KOPT-K1 (cell line): Measurements from ENCODE around the gene NUP188.
A peak's percentile ranks its signal among the peaks of the same experiment; 100 is the strongest.

ENCODE experiments used
- H3K27ac ChIP-seq: fragments of 200-600 bp; sonication (generic); 2 replicates; pipeline ENCODE4 v1.5.1; 2016; ENCODE audit warnings: antibody characterized with exemption, mild to moderate bottlenecking, low read depth, low read length; ENCODE audit not compliant: poor library complexity, severe bottlenecking
- H3K36me3 ChIP-seq: fragments of 200-600 bp; sonication (generic); 2 replicates; pipeline ENCODE4 v1.5.1; 2017; ENCODE audit warnings: antibody characterized with exemption, mild to moderate bottlenecking, low read length, moderate library complexity; ENCODE audit not compliant: insufficient read depth
- H3K9me3 ChIP-seq: fragments of 200-600 bp; sonication (generic); 2 replicates; pipeline ENCODE4 v1.5.1; 2017; ENCODE audit warnings: antibody characterized with exemption, low read length, mild to moderate bottlenecking; ENCODE audit not compliant: insufficient read depth, poor library complexity, severe bottlenecking

The NUP188 gene, protein sequence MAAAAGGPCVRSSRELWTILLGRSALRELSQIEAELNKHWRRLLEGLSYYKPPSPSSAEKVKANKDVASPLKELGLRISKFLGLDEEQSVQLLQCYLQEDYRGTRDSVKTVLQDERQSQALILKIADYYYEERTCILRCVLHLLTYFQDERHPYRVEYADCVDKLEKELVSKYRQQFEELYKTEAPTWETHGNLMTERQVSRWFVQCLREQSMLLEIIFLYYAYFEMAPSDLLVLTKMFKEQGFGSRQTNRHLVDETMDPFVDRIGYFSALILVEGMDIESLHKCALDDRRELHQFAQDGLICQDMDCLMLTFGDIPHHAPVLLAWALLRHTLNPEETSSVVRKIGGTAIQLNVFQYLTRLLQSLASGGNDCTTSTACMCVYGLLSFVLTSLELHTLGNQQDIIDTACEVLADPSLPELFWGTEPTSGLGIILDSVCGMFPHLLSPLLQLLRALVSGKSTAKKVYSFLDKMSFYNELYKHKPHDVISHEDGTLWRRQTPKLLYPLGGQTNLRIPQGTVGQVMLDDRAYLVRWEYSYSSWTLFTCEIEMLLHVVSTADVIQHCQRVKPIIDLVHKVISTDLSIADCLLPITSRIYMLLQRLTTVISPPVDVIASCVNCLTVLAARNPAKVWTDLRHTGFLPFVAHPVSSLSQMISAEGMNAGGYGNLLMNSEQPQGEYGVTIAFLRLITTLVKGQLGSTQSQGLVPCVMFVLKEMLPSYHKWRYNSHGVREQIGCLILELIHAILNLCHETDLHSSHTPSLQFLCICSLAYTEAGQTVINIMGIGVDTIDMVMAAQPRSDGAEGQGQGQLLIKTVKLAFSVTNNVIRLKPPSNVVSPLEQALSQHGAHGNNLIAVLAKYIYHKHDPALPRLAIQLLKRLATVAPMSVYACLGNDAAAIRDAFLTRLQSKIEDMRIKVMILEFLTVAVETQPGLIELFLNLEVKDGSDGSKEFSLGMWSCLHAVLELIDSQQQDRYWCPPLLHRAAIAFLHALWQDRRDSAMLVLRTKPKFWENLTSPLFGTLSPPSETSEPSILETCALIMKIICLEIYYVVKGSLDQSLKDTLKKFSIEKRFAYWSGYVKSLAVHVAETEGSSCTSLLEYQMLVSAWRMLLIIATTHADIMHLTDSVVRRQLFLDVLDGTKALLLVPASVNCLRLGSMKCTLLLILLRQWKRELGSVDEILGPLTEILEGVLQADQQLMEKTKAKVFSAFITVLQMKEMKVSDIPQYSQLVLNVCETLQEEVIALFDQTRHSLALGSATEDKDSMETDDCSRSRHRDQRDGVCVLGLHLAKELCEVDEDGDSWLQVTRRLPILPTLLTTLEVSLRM (N-terminal part only)

DNA sequence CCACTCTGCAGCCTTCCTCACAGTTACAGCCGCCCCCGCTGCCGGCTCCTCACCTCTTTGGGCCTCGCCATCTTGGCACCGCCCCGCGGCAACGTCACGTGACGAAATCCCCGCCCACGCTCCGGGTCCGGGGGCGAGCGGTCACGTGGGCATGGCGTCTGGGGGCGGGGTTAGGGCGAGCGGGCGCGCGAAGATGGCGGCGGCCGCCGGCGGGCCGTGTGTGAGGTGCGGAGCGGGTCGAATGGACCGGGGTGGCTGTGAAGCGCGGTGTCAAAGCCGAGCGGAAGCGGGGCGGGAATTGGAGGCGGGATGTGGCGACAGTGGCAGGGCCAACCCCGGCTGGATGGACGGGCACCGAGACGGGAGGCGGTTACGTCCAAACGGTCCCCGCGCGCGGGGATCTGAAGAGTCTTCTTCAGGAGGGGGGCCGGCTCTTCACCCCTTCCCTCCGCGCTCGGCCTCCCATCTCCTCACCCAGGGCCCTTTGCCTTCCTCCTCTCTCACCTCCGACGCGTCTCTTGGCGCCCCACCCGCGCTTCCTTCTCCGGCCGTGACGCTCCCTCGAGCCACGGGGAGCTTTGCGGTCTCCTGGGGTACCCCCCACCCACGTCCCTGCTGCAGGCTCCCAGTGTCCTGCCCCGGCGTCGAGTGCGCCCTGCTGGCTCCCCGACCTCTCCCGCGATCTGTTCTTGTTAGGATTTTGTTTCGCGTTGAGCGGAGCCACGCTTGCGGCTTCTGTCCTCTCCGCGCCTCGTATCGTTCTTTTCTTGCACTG is at the start of gene NUP188, which contains the start of gene DOLK:
Gene NUP188 (plus strand): TSS at position 173 of the 775 bp plus-strand sequence. CDS start 21 bp downstream, at position 194.
Gene DOLK (minus strand): TSS at position 77 of the 775 bp plus-strand sequence. CDS start 300 bp downstream, outside the sequence.
- H3K27ac ChIP-seq = peak within 1 kb of the TSS; percentile 86
- H3K9me3 ChIP-seq = no peaks in the 10 kb centered on the region
- H3K36me3 ChIP-seq = peaks cover 28% of the 10 kb centered on the region

GRCh38 chr9:128898382-128898781 is 49.1 kb upstream of the NUP188 start:
- peaks cover 31% of the 10 kb centered on the region for H3K36me3 ChIP-seq
- no peaks in the 10 kb centered on the region for H3K9me3 ChIP-seq
- H3K27ac ChIP-seq = peak overlapping the region; percentile 57

DNA sequence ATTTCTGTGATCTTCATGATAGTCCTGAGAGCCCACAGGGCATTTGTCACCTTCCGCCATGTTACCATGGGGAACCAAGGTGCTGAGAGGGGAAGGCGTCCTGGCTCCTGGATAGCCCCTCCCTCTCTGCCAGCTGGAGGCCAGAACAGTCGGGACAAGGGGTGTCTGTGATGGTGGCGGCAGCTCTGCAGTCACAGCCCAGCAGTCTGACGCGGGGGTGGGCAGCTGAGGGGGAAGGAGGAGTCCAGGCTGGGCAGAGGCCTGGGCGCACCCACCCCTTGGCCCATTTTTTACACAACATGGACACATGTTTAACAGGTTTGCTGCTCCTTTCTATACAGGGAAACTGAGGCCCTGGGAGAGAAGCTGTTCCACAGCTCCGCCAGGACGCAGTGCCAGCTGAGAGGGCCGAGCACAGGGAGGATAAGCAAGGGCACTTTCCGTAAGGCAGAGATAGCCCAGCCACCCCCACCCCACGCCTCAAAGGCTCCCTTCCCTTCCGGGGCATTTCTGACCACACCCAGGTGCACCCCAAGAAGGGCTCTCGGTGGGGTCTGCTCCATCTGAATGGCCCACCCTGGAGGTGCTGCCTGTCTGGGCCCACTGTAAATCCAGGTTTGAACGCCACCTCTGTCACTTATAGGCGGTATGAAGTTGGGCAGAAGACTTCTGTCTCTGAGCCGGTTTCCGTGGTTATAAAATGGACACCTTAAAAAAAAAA is 48.5 kb upstream of the NUP188 start:
- Histone ChIP-seq H3K9me3 (no peaks in the 10 kb centered on the region), H3K36me3 (peaks cover 25% of the 10 kb centered on the region; the same call in 1 of the 2 replicates), H3K27ac (peak overlapping the region; percentile 57)

DNA sequence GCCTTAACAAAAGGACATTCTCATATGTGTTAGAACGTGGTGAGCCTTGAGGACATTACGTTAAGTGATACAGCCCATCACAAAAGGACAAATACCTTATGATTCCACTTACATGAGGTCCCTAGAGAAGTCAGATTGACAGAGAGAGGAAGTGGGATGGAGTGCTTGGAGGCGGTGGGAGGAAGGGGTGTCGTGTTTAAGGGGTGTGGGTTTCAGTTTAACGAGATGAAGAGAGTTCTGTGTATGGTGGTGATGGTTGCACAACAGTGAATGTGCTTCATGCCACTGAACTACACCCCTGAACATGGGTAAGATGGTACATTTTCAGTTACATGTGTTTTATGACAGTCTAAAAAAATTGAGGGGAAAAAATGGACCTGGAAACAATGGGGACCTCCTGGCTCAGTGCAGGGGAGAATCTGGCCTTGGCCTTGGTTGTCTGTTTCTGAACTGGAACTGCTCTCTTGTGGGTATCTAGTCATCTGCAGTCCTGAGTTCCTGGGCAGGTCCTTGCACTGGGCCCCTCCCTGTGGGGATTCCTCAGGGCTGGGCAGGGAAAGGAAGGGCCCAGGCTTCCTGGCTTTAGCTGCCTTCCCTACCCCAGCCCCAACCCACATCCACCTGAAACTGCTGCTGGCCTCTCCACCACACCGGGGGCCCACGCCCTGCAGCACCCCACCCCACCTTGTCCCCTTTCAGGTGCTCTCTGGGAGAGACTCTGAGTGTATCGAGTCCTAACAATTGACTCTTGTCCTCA is 47.8 kb upstream of the NUP188 start:
- Histone ChIP-seq H3K9me3 (no peaks in the 10 kb centered on the region), H3K36me3 (peaks cover 25% of the 10 kb centered on the region; the same call in 1 of the 2 replicates), H3K27ac (peak overlapping the region; percentile 57)

GRCh38 chr9:128901379-128901778 is 46.1 kb upstream of the NUP188 start:
- peak overlapping the region; percentile 84 for H3K27ac ChIP-seq
- peaks cover 15% of the 10 kb centered on the region; the same call in 1 of the 2 replicates for H3K36me3 ChIP-seq
- H3K9me3 ChIP-seq = no peaks in the 10 kb centered on the region

DNA sequence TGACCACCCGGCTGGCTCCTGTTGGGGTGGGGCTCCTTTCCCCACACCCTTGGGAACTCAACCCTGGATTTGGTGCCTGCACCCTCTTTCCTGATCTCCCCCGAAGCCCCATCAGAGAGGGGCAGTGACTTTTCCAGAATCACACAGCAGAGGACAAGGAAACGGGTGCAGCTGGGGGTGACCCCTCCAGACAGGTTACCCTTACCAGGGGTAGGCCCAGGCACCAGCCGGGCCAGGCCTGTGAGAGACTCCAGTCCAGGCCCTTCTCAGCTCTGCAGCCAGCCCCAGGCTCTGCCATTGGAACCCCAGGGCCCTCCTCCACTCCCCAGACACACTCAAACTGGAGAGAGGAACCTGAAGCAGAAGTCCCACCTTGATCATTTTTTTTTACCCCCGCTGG is 45.7 kb upstream of the NUP188 start:
- Histone ChIP-seq H3K36me3 (peaks cover 17% of the 10 kb centered on the region; the same call in 1 of the 2 replicates), H3K9me3 (no peaks in the 10 kb centered on the region), H3K27ac (peak overlapping the region; percentile 84)

DNA sequence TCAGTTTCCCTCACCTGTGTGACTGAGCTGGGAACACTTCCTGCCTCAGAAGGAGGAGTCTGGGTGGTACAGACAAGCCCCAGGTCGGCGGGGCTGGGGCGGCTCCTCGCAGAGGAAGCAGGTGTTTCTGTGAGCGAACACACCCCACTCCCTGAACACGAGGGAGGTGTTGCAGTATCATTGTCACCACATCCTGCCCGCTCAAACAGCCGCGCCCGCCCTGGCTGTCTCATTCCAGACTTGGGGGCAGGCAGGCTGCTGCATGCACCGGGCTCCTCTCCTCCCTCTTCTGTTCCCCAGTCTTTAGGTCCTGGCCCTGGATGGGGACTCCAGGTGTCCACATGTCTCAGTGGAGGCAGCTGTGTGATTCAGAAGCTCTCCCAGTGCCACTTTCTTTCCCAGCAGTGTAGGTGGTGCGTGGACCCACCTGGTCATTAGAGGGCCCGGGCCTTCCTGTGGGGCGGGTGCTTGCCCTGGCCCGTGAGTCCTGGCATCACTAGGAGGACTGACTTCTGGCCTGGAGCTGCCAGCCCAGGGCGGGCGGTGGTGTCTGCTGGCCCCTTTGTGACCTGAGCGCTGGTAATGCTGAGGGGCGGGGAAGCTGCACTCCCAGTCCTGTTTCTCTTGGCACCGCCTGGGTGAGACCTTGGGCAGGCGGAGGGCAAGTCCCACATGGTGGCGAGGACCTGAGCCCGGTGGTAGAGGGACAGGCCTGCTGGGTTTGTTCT is 45.0 kb upstream of the NUP188 start:
- Histone ChIP-seq H3K36me3 (peaks cover 17% of the 10 kb centered on the region; the same call in 1 of the 2 replicates), H3K27ac (peak overlapping the region; percentile 84), H3K9me3 (no peaks in the 10 kb centered on the region)

- Histone ChIP-seq H3K9me3 (no peaks in the 10 kb centered on the region), H3K36me3 (peaks cover 22% of the 10 kb centered on the region), H3K27ac (peak overlapping the region; percentile 84)
Observed at GRCh38 chr9:128903079-128903461, 44.4 kb upstream of the NUP188 start.

- H3K36me3 ChIP-seq = peaks cover 26% of the 10 kb centered on the region
- H3K9me3 ChIP-seq = no peaks in the 10 kb centered on the region
- no peak overlapping the region for H3K27ac ChIP-seq
Observed at GRCh38 chr9:128903871-128904620, 43.5 kb upstream of the NUP188 start.

- no peak overlapping the region for H3K27ac ChIP-seq
- peaks cover 42% of the 10 kb centered on the region for H3K36me3 ChIP-seq
- no peaks in the 10 kb centered on the region for H3K9me3 ChIP-seq
Observed at GRCh38 chr9:128905964-128906363, 41.5 kb upstream of the NUP188 start.

DNA sequence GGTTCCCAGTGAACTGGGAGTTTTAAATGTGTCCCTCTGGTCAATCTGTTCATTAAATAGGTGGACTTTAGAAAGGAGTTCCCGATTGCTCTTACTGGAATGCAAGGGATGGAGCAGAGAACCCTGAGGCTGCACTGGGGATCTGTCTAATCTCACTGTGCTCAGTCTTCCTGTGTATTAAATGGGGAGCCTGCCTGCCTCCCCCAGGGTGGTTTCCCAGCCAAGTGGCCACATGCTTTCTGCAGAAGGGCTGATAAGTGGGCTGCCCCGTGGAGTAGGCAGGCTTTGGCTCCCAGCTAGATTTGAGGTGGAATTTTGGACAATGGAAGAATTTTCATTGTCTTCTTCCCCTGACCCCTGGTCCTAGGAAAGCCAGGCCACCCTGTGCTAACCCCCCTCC is 40.8 kb upstream of the NUP188 start:
- Histone ChIP-seq H3K9me3 (no peaks in the 10 kb centered on the region), H3K27ac (no peak overlapping the region), H3K36me3 (peaks cover 43% of the 10 kb centered on the region)

GRCh38 chr9:128908372-128908771 is 39.1 kb upstream of the NUP188 start:
- H3K36me3 ChIP-seq = peaks cover 56% of the 10 kb centered on the region
- no peak overlapping the region for H3K27ac ChIP-seq
- no peaks in the 10 kb centered on the region for H3K9me3 ChIP-seq
